ENCODE data around the gene SYNJ2.

SYNJ2 gene

GRCh38 chr6:158015188-158015506, 33.5 kb downstream of the SYNJ2 start:
- no peak for DNase-seq

- DNase-seq, result no peak
Observed at GRCh38 chr6:158016571-158017383, 35.1 kb downstream of the SYNJ2 start.

GRCh38 chr6:158017621-158018040, 36.0 kb downstream of the SYNJ2 start:
- no peak for DNase-seq

- no peak for DNase-seq
Observed at GRCh38 chr6:158018041-158018771, 36.5 kb downstream of the SYNJ2 start.

- DNase-seq, result no peak
Observed at GRCh38 chr6:158018851-158019361, 37.2 kb downstream of the SYNJ2 start.

- DNase-seq, result no peak
Observed at GRCh38 chr6:158019416-158019815, 37.8 kb downstream of the SYNJ2 start.

- DNase-seq, result no peak
Observed at GRCh38 chr6:158020272-158020711, 38.6 kb downstream of the SYNJ2 start.

GRCh38 chr6:158020811-158021210, 39.1 kb downstream of the SYNJ2 start:
- DNase-seq, result no peak

GRCh38 chr6:158021376-158021775, 39.7 kb downstream of the SYNJ2 start:
- DNase-seq, result no peak

- no peak for DNase-seq
Observed at GRCh38 chr6:158021814-158022748, 40.4 kb downstream of the SYNJ2 start.

GRCh38 chr6:158022749-158023596, 41.3 kb downstream of the SYNJ2 start:
- no peak for DNase-seq

GRCh38 chr6:158023597-158023939, 41.9 kb downstream of the SYNJ2 start:
- DNase-seq, result no peak

GRCh38 chr6:158024566-158025297, 43.1 kb downstream of the SYNJ2 start:
- DNase-seq, result no peak

GRCh38 chr6:158026054-158026900, 44.6 kb downstream of the SYNJ2 start:
- peak; percentile 68 for DNase-seq

GRCh38 chr6:158026901-158027589, 45.4 kb downstream of the SYNJ2 start:
- DNase-seq, result no peak

- no peak for DNase-seq
Observed at GRCh38 chr6:158027590-158028285, 46.1 kb downstream of the SYNJ2 start.

GRCh38 chr6:158028421-158028820, 46.8 kb downstream of the SYNJ2 start:
- no peak for DNase-seq

- DNase-seq, result no peak
Observed at GRCh38 chr6:158028876-158029275, 47.2 kb downstream of the SYNJ2 start.

GRCh38 chr6:158029668-158030230, 48.1 kb downstream of the SYNJ2 start:
- DNase-seq, result no peak
